Pons (tissue), 1 donor: Measurements from ENCODE around the gene IGF1R.

Source experiments
- DNase-seq: peaks from one replicate; pipeline ENCODE4 v3.0.0-alpha.2; 2016; ENCODE audit warnings: low spot score

Gene IGF1R

GRCh38 chr15:98887976-98888375 lies 239.6 kb downstream of the IGF1R start:
- no peak for DNase-seq

DNA sequence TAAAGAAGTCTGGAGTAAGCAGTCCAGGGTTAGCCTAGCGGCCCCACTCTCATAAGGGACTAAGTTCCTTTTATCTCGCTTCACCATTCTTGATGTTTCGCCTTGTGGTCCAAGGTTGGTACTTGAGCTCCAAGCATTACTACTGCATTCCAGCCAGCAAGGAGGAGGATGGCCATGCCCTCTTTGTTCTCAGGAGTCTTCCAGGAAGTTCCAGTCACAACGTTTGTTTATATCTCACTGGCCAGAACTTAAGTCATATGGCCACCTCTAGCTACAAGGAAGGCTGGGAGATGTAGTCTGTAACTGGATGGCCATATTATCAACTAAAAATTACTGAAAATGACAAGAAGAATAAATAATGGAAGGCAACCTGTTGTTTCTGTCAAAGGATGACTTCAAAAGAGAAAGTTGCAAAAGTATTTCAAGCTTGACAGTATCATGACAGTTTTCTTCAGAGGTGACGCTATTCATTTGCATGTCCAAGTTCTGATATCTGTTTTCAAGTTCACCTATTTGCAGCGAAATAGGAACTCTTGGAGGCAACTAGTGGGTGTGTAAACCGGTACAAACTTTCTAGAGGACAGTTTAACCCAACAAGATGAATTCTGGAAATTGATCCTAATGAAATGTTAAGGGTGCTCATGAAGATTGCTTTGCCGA lies 240.6 kb downstream of the IGF1R start:
- DNase-seq = no peak

- no peak for DNase-seq
These were observed 241.8 kb downstream of the IGF1R start for GRCh38 chr15:98889930-98890695.

- DNase-seq = no peak
These were observed 243.0 kb downstream of the IGF1R start for GRCh38 chr15:98891301-98891700.

DNA sequence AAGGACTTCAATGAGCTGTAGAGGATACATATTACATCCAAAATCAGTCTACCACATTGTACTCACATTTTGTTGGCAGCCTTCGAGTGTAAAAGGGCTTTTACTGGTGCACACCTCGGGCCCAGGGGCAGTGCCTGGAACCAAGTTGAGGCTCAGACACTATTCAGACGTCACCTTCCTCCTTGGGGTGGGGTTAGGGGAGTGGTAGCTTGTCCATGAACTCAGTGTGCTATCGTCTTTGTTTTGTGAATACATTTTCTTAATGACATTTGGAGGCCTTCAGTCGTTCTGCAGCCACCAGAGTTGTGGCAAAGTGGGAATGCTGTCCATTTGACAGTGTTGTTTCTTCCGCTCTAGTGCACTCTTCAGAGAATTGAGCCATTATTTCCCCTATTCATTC lies 245.1 kb downstream of the IGF1R start:
- DNase-seq = no peak

- no peak for DNase-seq
These were observed 246.0 kb downstream of the IGF1R start for GRCh38 chr15:98894312-98894711.

DNA sequence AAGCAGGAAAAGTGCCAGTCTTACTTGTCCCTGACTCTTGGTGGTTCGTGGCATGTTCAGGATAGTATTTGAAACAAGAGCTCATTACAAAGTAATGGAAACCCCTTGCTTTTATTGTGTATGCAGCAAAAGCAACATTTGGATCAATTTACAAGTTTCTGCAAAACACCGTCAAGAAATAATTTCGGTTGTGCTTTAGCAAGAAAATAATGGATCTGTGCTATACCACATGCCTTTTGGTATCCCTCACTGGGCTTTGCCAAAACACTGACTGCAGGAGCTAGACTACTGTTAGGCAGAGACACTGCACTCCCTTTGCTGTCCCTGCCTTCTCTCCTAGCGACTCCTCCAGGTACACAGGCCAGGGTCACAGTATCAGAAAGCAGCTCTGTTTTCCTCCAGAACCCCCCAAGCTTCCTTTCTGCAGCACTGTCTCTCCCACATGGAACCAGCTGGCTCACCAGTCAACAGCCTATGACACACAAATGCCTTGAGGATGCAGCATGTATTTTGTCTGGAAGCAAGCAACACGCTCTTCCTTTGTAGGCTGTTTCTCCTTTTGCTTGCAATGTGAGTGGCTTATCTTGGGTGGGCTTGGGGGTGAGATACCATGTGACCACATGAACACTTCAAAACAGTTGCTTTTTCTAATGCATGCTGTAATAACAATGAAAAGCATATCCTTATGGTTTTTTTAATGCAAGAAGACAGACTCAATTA lies 247.8 kb downstream of the IGF1R start:
- DNase-seq = no peak

DNA sequence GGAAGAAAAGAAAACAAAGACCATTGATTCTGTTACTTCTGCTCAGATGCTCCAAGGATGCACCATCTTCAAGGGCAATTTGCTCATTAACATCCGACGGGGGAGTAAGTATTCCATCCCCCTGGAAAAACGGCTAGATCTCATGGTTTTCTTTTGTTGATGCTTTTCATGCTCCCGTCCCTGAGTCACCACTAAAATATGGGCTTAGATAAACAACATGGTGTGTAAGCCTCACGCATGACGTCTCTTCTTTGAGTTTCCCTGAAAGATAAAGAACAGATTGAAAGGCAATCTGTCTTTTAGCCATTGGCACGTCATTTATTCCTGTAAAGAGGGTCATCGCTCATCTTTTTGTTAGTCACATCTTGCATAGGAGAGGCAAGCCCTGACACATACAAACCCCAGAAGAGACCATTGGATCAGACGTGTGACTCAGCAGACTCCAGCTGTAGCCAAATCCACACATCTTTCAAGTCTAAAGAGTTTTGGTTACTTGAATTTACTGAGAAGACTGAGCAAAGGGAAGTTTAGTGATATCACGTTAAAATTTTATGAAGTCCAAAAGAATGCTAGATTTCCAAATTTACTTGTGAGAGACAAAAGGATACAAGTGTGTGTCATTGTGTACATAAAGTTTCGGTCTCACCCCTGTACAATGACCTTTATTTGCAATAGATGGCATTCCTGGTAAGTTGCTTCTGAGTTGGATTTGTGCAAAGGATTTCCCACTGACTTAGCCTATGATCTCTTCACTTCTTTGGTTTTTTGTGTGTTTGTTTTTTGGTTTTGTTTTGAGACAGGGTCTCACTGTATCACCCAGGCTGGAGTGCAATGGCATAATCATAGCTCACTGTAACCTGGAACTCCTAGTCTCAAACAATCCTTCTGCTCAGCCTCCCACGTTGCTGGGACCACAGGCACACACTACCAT lies 248.7 kb downstream of the IGF1R start:
- DNase-seq = no peak

- DNase-seq = no peak
These were observed 249.8 kb downstream of the IGF1R start for GRCh38 chr15:98898122-98898521.

- no peak for DNase-seq
These were observed 251.1 kb downstream of the IGF1R start for GRCh38 chr15:98899272-98900021.

GRCh38 chr15:98900356-98900755 lies 252.0 kb downstream of the IGF1R start:
- no peak for DNase-seq

GRCh38 chr15:98901434-98902072 lies 253.2 kb downstream of the IGF1R start:
- DNase-seq = no peak

DNA sequence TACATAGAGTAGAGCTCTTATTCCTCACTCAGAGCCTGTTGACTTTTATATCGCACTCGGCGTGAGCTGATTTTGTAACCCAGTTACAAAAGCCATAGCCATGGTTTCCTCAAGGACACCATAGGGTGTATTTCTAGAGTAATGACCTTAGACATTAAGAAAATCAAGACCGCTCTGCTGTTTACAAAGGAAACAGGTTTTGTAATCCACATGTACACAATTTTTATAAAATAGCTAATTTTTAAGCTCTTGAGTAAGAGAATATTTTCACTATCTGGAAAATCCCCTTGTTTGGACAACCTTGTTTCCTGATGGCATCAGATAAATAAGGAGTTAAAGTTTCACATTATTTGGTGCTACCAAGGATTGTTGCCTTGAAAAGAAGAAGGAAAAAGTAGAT lies 254.6 kb downstream of the IGF1R start:
- DNase-seq = no peak

DNA sequence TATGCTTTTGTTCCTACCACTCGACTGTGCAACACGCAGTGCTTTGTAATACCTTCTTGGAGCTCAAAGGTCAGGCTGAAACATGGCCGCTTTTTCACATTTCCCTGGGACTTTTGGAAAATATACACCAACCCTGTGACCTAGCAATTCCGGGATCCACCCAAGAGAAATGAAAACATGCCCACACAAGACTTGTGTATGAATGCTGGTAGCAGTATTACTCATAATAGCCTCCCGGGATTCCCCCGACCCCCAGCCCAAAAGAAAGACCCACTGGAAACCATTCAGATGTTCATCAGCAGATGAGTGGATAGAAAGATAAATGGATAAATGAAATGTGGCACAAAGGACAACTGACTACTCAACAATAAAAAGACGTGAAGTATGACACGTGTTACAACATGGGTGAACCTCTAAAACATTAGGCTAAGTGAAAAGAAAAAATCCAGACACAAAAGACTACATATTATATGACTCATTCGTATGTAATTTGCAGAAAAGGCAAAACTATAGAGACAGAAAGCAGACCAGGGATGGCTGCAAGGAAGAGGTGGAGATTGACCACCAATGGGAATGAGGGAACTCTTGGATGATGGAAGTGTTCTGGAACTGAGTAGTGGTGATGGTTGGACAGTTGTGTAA lies 255.2 kb downstream of the IGF1R start:
- no peak for DNase-seq

- DNase-seq = peak; percentile 87
These were observed 256.2 kb downstream of the IGF1R start for GRCh38 chr15:98904544-98904943.

- DNase-seq = no peak
These were observed 257.8 kb downstream of the IGF1R start for GRCh38 chr15:98905963-98906711.

DNA sequence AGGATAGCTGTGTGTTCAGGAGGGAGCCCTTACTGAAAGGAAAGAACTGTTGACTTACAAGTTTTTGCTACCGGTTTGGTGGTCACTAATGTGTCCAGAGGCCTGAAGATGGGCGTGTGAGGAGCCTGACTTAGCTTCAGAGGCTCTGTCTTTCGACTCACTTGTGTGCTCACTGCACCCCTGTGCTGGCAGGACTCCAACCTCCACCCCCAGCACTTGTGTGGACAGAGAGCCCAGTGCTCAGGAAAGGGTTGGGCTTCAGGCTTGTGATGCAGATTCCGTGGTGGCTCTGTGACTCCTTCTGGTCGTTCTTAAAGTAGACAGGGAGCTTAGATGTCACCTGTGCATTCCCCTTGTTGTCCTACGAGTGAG lies 258.4 kb downstream of the IGF1R start:
- DNase-seq = no peak

DNA sequence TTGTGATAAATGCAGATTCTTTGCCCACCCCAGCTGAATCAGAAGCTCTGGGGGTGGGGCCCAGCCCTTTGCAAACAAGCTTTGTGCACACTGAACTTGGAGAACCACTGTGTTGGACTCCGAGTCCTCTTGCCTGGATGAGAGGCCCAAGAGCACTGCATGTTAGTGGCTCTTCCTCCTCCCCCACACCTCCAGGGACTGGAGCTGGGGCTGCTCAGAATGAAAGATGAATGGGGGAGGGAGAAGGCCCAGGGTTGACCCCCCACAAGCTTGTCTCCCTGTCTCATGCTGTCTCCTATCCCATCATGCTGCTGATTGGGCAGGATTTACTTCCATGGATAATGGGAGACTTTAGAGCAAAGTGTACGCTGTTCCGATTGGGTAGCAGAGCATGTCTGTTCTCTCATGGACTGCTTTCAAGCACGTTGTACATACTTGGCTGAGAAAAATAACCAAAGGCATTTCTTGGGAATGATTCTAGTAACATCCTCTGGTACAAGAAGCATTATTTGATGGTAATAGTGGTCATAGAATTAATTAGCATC lies 259.7 kb downstream of the IGF1R start:
- no peak for DNase-seq
